Measurements from ENCODE around the gene FILIP1L. TPM values are rescaled to one million over a fixed set of nuclear protein-coding genes. Genes with fewer than 3 reads are reported as not detected.
A peak's percentile ranks its signal among the peaks of the same experiment; 100 is the strongest.

FILIP1L gene
- total RNA-seq, 1 donor from 2014 or later, result 29.2 TPM

DNA sequence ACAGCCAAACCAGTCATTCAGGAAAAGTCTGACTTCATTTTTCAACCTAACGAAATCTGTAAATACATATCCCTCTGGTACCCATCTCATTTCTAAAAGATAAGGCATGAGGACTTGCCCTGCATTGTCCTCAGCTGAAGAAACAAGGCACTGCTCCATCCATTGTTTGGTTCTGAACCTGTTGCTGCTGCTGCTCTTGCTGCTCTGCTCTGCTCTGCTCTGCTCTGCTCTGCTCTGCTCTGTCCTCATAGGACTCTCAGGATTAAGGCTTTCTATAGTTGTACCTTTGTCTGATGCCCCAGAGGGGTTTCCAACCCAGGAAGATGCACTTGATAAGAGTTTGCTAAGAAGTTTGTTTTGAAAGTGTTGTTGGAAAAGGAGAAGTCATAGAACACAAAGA, 258.4 kb downstream of the FILIP1L start:
- H3K9me3 ChIP-seq (ENCODE audit: control insufficient read depth in 3 of 3, low read length in 3 of 3), result no peaks in the 10 kb centered on the region
- H3K27ac ChIP-seq (ENCODE audit: low read depth, low read length), result no peak overlapping the region
- no peak overlapping the region for H3K4me3 ChIP-seq (ENCODE audit: low read length in 3 of 3)
- no peaks in the 10 kb centered on the region for H3K27me3 ChIP-seq (ENCODE audit: control insufficient read depth in 3 of 3, insufficient read depth in 3 of 3, low read length in 3 of 3)
- peaks cover 4 to 11% (median 5%) of the 10 kb centered on the region in 3 donors for H3K4me1 ChIP-seq (ENCODE audit: control insufficient read depth in 3 of 3, insufficient read depth in 3 of 3, low read length in 3 of 3)
- no peak overlapping the region for H3K9ac ChIP-seq (ENCODE audit: low read depth in 1 of 3, low read length in 3 of 3)
- peaks cover 2 to 10% (median 3%) of the 10 kb centered on the region in 3 donors for H3K36me3 ChIP-seq (ENCODE audit: control insufficient read depth in 3 of 3, insufficient read depth in 3 of 3, low read length in 3 of 3)

DNA sequence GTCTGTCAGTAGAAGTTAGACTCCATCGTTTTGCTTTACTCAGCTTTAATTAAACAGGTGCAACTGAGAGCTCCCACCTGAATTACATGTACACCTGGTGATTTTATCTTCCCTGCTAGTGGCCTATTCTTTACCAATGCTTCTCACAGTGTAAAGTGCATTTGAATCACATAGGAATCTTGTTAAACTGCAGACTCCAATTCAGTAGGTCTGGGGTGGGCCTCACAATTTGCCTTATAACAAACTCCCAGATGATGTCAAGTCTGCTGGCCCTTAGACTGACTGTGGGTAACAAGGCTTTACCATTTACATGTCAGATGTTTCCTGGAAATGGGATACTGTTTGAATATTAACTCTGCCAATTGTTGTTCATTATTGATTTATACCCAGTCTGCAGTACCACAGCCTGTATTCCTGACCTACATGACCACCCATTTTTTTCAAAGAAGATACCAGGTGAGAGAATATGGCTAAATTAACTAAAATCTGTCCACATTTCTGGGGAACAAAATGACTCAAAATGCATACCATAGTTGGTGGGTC, 259.5 kb downstream of the FILIP1L start:
- Histone ChIP-seq H3K4me1 (ENCODE audit: control insufficient read depth in 3 of 3, insufficient read depth in 3 of 3, low read length in 3 of 3) (peaks cover 0 to 4% (median 3%) of the 10 kb centered on the region in 3 donors), H3K4me3 (ENCODE audit: low read length in 3 of 3) (no peak overlapping the region), H3K9me3 (ENCODE audit: control insufficient read depth in 3 of 3, low read length in 3 of 3) (no peaks in the 10 kb centered on the region), H3K9ac (ENCODE audit: low read depth in 1 of 3, low read length in 3 of 3) (no peak overlapping the region), H3K36me3 (ENCODE audit: control insufficient read depth in 3 of 3, insufficient read depth in 3 of 3, low read length in 3 of 3) (peaks cover 3 to 17% (median 6%) of the 10 kb centered on the region in 3 donors), H3K27me3 (ENCODE audit: control insufficient read depth in 3 of 3, insufficient read depth in 3 of 3, low read length in 3 of 3) (no peaks in the 10 kb centered on the region), H3K27ac (ENCODE audit: low read depth, low read length) (no peak overlapping the region)

DNA sequence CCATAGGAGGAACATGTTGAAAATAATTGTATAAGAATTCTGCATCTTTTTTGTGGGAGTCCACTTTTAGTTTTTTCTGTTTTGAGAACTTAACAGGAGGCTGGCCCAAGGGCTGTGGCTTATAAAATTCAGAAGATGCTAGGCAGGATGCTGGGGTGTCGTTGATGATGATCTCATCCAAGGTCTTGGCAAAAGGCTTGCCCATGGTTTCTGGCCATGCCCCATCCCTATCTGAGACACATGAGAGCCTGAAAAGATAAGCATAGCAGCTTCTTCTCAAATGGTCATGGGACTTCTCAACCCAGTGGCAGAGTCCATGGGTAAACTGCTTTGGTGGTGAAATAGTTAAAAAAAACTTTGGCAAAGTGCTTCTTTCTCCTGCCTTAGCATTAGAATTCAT, 261.4 kb downstream of the FILIP1L start:
- H3K9ac ChIP-seq (ENCODE audit: low read depth in 1 of 3, low read length in 3 of 3), result no peak overlapping the region
- no peaks in the 10 kb centered on the region for H3K9me3 ChIP-seq (ENCODE audit: control insufficient read depth in 3 of 3, low read length in 3 of 3)
- H3K4me1 ChIP-seq (ENCODE audit: control insufficient read depth in 3 of 3, insufficient read depth in 3 of 3, low read length in 3 of 3), result peaks cover 8 to 10% (median 9%) of the 10 kb centered on the region in 3 donors
- H3K27me3 ChIP-seq (ENCODE audit: control insufficient read depth in 3 of 3, insufficient read depth in 3 of 3, low read length in 3 of 3), result no peaks in the 10 kb centered on the region
- H3K36me3 ChIP-seq (ENCODE audit: control insufficient read depth in 3 of 3, insufficient read depth in 3 of 3, low read length in 3 of 3), result peaks cover 9 to 33% (median 9%) of the 10 kb centered on the region in 3 donors
- H3K4me3 ChIP-seq (ENCODE audit: low read length in 3 of 3), result no peak overlapping the region
- no peak overlapping the region for H3K27ac ChIP-seq (ENCODE audit: low read depth, low read length)

DNA sequence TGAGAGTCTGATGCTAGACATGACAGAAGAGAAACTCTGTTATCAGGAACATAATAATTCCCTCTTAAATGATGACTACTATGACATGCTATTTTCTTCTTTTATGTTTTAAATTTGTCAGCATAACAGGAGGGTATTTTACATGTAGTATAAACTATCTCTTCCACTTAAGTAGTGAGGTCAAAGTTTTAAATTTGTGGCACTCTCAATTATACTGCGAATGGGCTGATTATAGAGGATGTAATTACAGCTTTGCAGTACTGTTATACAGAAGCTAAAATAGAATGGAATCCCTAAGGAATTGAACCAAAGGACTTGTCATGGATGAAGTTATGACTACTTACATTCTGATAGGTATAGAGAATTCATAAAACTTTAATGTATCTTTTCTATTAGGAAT, 262.3 kb downstream of the FILIP1L start:
- no peaks in the 10 kb centered on the region for H3K9me3 ChIP-seq (ENCODE audit: control insufficient read depth in 3 of 3, low read length in 3 of 3)
- H3K4me1 ChIP-seq (ENCODE audit: control insufficient read depth in 3 of 3, insufficient read depth in 3 of 3, low read length in 3 of 3), result peaks cover 7 to 10% (median 8%) of the 10 kb centered on the region in 3 donors
- peaks cover 9 to 33% (median 9%) of the 10 kb centered on the region in 3 donors for H3K36me3 ChIP-seq (ENCODE audit: control insufficient read depth in 3 of 3, insufficient read depth in 3 of 3, low read length in 3 of 3)
- H3K4me3 ChIP-seq (ENCODE audit: low read length in 3 of 3), result no peak overlapping the region
- H3K27me3 ChIP-seq (ENCODE audit: control insufficient read depth in 3 of 3, insufficient read depth in 3 of 3, low read length in 3 of 3), result no peaks in the 10 kb centered on the region
- H3K9ac ChIP-seq (ENCODE audit: low read depth in 1 of 3, low read length in 3 of 3), result no peak overlapping the region
- no peak overlapping the region for H3K27ac ChIP-seq (ENCODE audit: low read depth, low read length)

DNA sequence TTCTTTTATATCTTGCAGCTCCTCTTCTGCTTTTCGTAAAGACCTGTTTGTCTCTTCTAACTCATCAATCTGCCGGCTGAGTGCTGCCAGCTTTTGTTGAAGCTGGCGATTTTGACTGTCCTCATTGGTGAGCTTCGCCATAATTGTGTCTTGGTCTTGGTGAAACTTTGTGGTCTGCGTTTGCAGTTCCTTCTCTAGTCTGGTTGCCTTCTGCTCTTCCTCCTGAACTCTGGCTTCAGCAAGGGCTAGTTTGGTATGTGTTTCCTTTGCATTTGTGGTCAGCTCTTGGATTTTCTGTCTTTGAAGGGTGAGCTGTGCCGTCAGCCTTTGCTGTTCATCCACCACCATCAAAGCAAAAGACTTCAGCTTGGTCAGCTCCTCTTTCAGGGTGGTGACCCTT, 263.7 kb downstream of the FILIP1L start:
- H3K27me3 ChIP-seq (ENCODE audit: control insufficient read depth in 3 of 3, insufficient read depth in 3 of 3, low read length in 3 of 3), result no peaks in the 10 kb centered on the region
- H3K9me3 ChIP-seq (ENCODE audit: control insufficient read depth in 3 of 3, low read length in 3 of 3), result no peaks in the 10 kb centered on the region
- H3K4me3 ChIP-seq (ENCODE audit: low read length in 3 of 3), result no peak overlapping the region
- no peak overlapping the region for H3K9ac ChIP-seq (ENCODE audit: low read depth in 1 of 3, low read length in 3 of 3)
- H3K27ac ChIP-seq (ENCODE audit: low read depth, low read length), result no peak overlapping the region
- peaks cover 9 to 33% (median 9%) of the 10 kb centered on the region in 3 donors for H3K36me3 ChIP-seq (ENCODE audit: control insufficient read depth in 3 of 3, insufficient read depth in 3 of 3, low read length in 3 of 3)
- H3K4me1 ChIP-seq (ENCODE audit: control insufficient read depth in 3 of 3, insufficient read depth in 3 of 3, low read length in 3 of 3), result peaks cover 7 to 18% (median 10%) of the 10 kb centered on the region in 3 donors

DNA sequence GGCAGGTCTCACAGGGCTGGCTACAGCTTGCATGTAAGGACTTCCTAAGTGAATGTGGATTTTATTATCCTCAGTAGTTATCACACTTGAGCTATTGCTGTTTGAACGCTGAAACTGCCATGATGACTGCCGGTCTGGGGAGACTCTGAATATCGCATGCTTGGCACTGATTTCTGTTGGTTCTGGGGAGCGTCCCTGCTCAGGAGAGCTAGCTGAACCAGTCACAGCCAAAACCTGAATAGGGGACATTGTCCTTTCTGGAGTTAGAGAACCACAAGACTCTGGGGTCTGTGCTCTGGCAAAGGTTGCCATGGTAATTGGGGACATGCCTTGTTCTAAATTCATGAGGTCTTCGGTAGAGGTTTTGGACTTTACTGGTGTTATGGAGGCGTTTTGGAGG, 265.9 kb downstream of the FILIP1L start:
- Histone ChIP-seq H3K4me1 (ENCODE audit: control insufficient read depth in 3 of 3, insufficient read depth in 3 of 3, low read length in 3 of 3) (peaks cover 11 to 26% (median 19%) of the 10 kb centered on the region in 3 donors), H3K9ac (ENCODE audit: low read depth in 1 of 3, low read length in 3 of 3) (no peak overlapping the region), H3K27me3 (ENCODE audit: control insufficient read depth in 3 of 3, insufficient read depth in 3 of 3, low read length in 3 of 3) (no peaks in the 10 kb centered on the region), H3K4me3 (ENCODE audit: low read length in 3 of 3) (no peak overlapping the region), H3K9me3 (ENCODE audit: control insufficient read depth in 3 of 3, low read length in 3 of 3) (no peaks in the 10 kb centered on the region), H3K36me3 (ENCODE audit: control insufficient read depth in 3 of 3, insufficient read depth in 3 of 3, low read length in 3 of 3) (peaks cover 5 to 27% (median 7%) of the 10 kb centered on the region in 3 donors), H3K27ac (ENCODE audit: low read depth, low read length) (no peak overlapping the region)

DNA sequence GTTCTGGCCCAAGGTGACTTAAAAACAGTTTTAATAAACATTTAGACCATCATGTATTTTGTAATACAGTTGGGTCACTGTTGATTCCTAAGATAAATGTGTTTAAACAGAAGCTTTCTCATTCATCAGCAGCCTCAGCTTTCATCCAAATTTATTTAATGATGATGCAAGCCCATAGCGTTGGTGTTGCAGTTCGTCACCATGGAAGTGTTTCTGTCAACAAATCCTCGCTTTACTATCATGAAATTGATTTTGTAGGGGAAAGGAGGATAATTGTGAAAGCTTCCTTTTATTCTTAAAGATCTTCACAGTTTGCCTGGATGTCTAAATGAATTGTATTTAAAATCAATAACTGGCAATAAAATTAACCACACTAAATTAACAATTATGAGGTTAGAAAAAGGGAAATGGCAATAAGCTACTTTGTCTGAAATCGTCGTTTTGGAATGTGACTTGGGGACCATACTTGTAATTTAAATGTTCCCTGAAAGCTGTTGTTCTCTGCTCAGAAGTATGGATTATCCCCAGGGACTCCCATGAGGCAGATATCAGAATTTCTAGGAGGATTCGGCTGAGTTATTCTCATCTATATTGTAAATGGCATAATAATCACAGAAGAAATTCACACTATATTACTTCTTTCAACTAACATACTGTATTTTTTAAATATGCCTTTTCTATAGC, 267.7 kb downstream of the FILIP1L start:
- Histone ChIP-seq H3K9me3 (ENCODE audit: control insufficient read depth in 3 of 3, low read length in 3 of 3) (no peaks in the 10 kb centered on the region), H3K9ac (ENCODE audit: low read depth in 1 of 3, low read length in 3 of 3) (no peak overlapping the region), H3K27ac (ENCODE audit: low read depth, low read length) (peak overlapping the region; percentile 73), H3K4me3 (ENCODE audit: low read length in 3 of 3) (no peak overlapping the region), H3K4me1 (ENCODE audit: control insufficient read depth in 3 of 3, insufficient read depth in 3 of 3, low read length in 3 of 3) (peaks cover 14 to 26% (median 19%) of the 10 kb centered on the region in 3 donors), H3K36me3 (ENCODE audit: control insufficient read depth in 3 of 3, insufficient read depth in 3 of 3, low read length in 3 of 3) (peaks cover 5 to 24% (median 7%) of the 10 kb centered on the region in 3 donors), H3K27me3 (ENCODE audit: control insufficient read depth in 3 of 3, insufficient read depth in 3 of 3, low read length in 3 of 3) (no peaks in the 10 kb centered on the region)

DNA sequence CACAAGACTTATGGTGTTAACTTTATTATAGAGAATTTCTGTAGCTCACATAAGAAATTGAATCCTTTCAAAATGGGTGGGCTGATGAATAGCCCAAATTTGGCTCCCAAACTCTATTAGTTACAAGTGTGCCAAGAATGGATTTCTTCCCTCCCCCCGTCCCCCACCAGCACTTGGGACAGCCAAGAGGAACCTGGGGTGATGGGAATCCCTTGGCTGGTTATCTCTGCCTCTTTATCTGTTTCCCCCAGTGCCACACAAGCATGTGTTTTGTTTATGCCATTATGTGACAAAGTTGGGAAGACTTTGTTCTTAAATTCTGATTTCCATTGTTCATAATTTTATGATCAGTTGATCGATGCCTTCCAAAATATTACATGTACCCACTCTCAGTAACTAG, 268.3 kb downstream of the FILIP1L start:
- Histone ChIP-seq H3K27me3 (ENCODE audit: control insufficient read depth in 3 of 3, insufficient read depth in 3 of 3, low read length in 3 of 3) (no peaks in the 10 kb centered on the region), H3K4me1 (ENCODE audit: control insufficient read depth in 3 of 3, insufficient read depth in 3 of 3, low read length in 3 of 3) (peaks cover 14 to 26% (median 19%) of the 10 kb centered on the region in 3 donors), H3K36me3 (ENCODE audit: control insufficient read depth in 3 of 3, insufficient read depth in 3 of 3, low read length in 3 of 3) (peaks cover 5 to 24% (median 7%) of the 10 kb centered on the region in 3 donors), H3K9me3 (ENCODE audit: control insufficient read depth in 3 of 3, low read length in 3 of 3) (no peaks in the 10 kb centered on the region), H3K9ac (ENCODE audit: low read depth in 1 of 3, low read length in 3 of 3) (no peak overlapping the region), H3K4me3 (ENCODE audit: low read length in 3 of 3) (no peak overlapping the region), H3K27ac (ENCODE audit: low read depth, low read length) (peak overlapping the region; percentile 73)

DNA sequence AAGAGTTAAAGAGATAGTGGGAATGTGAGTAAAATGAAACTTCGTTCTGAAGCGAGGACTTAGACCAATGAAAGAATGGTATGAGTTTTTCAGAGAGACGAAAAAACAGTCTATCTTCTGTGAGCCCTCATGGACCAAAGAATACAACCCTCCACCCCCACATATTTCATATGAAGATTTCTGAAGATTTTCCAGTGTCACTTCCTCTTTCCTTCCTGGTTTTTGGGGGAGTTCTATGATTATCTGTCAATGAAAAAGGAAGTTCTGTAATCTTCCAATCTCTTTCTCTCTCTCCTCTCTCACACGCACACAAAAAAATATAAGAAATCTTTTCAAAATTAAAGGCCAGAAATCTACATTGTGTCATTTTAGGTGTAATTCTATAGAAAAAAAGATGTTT, 269.0 kb downstream of the FILIP1L start:
- H3K9me3 ChIP-seq (ENCODE audit: control insufficient read depth in 3 of 3, low read length in 3 of 3), result no peaks in the 10 kb centered on the region
- no peak overlapping the region for H3K9ac ChIP-seq (ENCODE audit: low read depth in 1 of 3, low read length in 3 of 3)
- peaks cover 14 to 26% (median 19%) of the 10 kb centered on the region in 3 donors for H3K4me1 ChIP-seq (ENCODE audit: control insufficient read depth in 3 of 3, insufficient read depth in 3 of 3, low read length in 3 of 3)
- H3K36me3 ChIP-seq (ENCODE audit: control insufficient read depth in 3 of 3, insufficient read depth in 3 of 3, low read length in 3 of 3), result peaks cover 4 to 18% (median 5%) of the 10 kb centered on the region in 3 donors
- H3K4me3 ChIP-seq (ENCODE audit: low read length in 3 of 3), result no peak overlapping the region
- H3K27ac ChIP-seq (ENCODE audit: low read depth, low read length), result peak overlapping the region; percentile 73
- H3K27me3 ChIP-seq (ENCODE audit: control insufficient read depth in 3 of 3, insufficient read depth in 3 of 3, low read length in 3 of 3), result no peaks in the 10 kb centered on the region

DNA sequence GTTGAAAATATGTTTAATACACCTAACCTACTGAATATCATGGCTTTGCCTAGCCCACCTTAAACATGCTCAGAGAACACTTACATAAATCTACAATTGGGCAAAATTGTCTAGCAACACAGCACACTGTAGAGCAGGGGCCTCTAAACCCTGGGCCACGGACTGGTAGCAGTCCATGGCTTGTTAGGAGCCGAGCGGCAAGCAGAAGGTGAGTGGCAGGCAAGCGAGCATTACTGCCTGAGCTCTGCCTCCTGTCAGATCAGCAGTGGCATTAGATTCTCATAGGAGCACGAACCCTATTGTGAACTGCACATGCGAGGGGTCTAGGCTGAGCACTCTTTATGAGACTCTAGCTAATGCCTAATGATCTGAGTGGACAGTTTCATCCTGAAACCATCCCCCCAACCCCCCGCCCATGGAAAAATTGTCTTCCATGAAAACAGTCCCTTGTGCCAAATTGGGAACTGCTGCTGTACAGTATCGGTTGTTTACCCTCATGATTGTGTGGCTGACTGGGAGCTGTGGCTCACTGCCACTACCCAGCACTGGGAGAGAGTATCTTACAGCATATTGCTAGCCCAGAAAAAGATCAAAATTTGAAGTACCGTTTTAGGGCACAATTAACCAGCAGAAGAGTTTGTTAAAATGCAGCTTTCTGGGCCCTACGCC, 270.6 kb downstream of the FILIP1L start:
- H3K9me3 ChIP-seq (ENCODE audit: control insufficient read depth in 3 of 3, low read length in 3 of 3), result no peaks in the 10 kb centered on the region
- H3K27ac ChIP-seq (ENCODE audit: low read depth, low read length), result peak overlapping the region; percentile 61
- peak overlapping the region in 1 of 3 donors; percentile 11 for H3K4me3 ChIP-seq (ENCODE audit: low read length in 3 of 3)
- peaks cover 1 to 8% (median 4%) of the 10 kb centered on the region in 3 donors for H3K36me3 ChIP-seq (ENCODE audit: control insufficient read depth in 3 of 3, insufficient read depth in 3 of 3, low read length in 3 of 3)
- H3K9ac ChIP-seq (ENCODE audit: low read depth in 1 of 3, low read length in 3 of 3), result peak overlapping the region; percentile 18 to 58 (median 35)
- peaks cover 14 to 26% (median 17%) of the 10 kb centered on the region in 3 donors for H3K4me1 ChIP-seq (ENCODE audit: control insufficient read depth in 3 of 3, insufficient read depth in 3 of 3, low read length in 3 of 3)
- H3K27me3 ChIP-seq (ENCODE audit: control insufficient read depth in 3 of 3, insufficient read depth in 3 of 3, low read length in 3 of 3), result no peaks in the 10 kb centered on the region

Data from skeletal muscle tissue (tissue), 4 donors.